Measurements from ENCODE around the gene RGS3. TPM values are rescaled to one million over a fixed set of nuclear protein-coding genes. Genes with fewer than 3 reads are reported as not detected.

RGS3 gene
- total and polyA plus RNA-seq, 2 experiments from 2014 or later, result 44.5 to 48.6 TPM

DNA sequence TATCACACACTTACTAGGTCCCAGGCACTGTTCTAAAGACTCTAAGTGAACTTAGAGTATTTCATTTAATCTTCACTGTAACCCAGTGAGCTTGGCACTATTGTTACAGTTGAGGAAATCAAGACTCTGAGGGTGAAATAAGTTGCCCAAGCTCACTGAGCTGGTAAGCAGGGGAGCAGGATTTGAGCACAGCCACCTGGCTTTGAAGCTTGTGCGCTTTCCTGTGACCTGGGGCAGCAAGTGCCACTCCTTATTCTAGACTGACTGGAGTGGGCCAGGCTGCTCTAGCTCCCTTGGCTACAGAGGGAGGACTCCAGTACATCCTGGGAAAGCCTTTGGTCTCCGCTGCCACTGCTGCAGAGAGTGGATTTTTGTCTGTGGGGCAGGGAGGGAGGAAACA lies 50.0 kb downstream of the RGS3 start:
- no peak for DNase-seq
- WGBS, 2 experiments (ENCODE audit: low coverage in 1 of 2, low lambda C conversion rate in 2 of 2, missing lambda C conversion rate in 2 of 2), result 94 to 98% methylated on average over 2 of the region's 2 CpGs
- Histone ChIP-seq H3K9me3 (ENCODE audit: low read depth) (no peaks in the 10 kb centered on the region), H3K4me3 (no peak overlapping the region), H3K9me2 (ENCODE audit: insufficient read depth) (no peaks in the 10 kb centered on the region), H3K79me2 (ENCODE audit: insufficient read depth) (no peaks in the 10 kb centered on the region), H3K4me1 (ENCODE audit: insufficient read depth) (peaks cover 7% of the 10 kb centered on the region; the same call in 1 of the 2 replicates), H3K27ac (no peak overlapping the region), H2AFZ (no peak overlapping the region), H3K36me3 (ENCODE audit: low read depth) (no peaks in the 10 kb centered on the region), H3K4me2 (ENCODE audit: unreplicated experiment) (no peak overlapping the region), H3K9ac (no peak overlapping the region), H3F3A (ENCODE audit: insufficient read depth) (no peaks in the 10 kb centered on the region), H3K27me3 (replicated peaks; ENCODE audit: insufficient read depth) (no peaks in the 10 kb centered on the region), H4K20me1 (ENCODE audit: insufficient read depth) (no peaks in the 10 kb centered on the region)
- in situ Hi-C loops (cut with MboI), result no loop called here
- TF ChIP-seq EZH2phosphoT487 (IDR thresholded peaks at IDR 0.05; ENCODE audit: insufficient read depth, low read depth), result no peak
- no peak for TF ChIP-seq EZH2 (IDR thresholded peaks at IDR 0.05; ENCODE audit: insufficient read depth, poor library complexity, severe bottlenecking)

DNA sequence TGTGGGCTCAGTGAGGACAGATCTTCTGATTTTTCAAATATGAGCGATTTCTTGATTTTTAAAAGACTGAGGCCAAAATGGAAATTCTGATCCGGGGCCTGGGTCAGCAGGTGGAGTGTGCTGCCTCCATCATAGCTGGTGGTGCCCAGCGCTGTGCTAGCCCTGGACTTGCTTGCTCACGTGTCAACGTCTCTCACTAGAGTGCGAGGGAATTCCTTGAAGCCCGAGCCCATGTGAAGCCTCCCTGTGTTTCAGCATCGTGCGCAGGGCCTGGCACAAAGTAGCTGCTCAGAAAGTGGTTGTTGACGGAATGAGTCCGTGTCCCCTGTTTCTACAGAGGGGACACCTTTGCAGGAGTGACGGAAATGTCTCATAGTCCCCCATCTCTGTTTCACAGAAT lies 50.5 kb downstream of the RGS3 start:
- Histone ChIP-seq H3K9ac (no peak overlapping the region), H3K4me2 (ENCODE audit: unreplicated experiment) (no peak overlapping the region), H3K4me3 (no peak overlapping the region), H3F3A (ENCODE audit: insufficient read depth) (no peaks in the 10 kb centered on the region), H3K79me2 (ENCODE audit: insufficient read depth) (no peaks in the 10 kb centered on the region), H2AFZ (no peak overlapping the region), H3K27me3 (replicated peaks; ENCODE audit: insufficient read depth) (no peaks in the 10 kb centered on the region), H3K36me3 (ENCODE audit: low read depth) (no peaks in the 10 kb centered on the region), H3K27ac (no peak overlapping the region), H3K4me1 (ENCODE audit: insufficient read depth) (peaks cover 7% of the 10 kb centered on the region; the same call in 1 of the 2 replicates), H3K9me3 (ENCODE audit: low read depth) (no peaks in the 10 kb centered on the region), H4K20me1 (ENCODE audit: insufficient read depth) (no peaks in the 10 kb centered on the region), H3K9me2 (ENCODE audit: insufficient read depth) (no peaks in the 10 kb centered on the region)
- 96 to 98% methylated on average over 12 of the region's 12 CpGs for WGBS, 2 experiments (ENCODE audit: low coverage in 1 of 2, low lambda C conversion rate in 2 of 2, missing lambda C conversion rate in 2 of 2)
- no peak for TF ChIP-seq EZH2phosphoT487 (IDR thresholded peaks at IDR 0.05; ENCODE audit: insufficient read depth, low read depth)
- no peak for TF ChIP-seq EZH2 (IDR thresholded peaks at IDR 0.05; ENCODE audit: insufficient read depth, poor library complexity, severe bottlenecking)
- in situ Hi-C loops (cut with MboI), result no loop called here
- no peak for DNase-seq

DNA sequence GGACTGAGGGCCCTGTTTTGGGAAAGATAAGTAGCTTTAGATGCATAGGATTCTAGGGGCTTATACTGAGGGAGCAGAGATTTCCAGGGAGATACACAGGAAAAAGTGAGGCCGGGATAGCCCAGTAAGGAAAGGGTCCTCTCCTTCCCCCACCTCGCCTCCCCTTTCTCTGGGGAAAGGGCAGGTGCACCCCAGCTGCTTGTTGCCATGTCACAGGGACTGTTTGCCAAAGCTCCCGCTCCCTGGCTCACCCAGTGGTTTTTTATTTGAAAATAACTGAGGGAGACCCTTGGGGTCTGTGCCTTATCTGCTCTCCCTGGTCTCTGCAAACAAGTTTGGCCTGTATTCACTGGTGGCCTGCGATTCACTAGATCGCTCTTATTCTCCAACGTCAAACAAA lies 51.2 kb downstream of the RGS3 start:
- WGBS, 2 experiments (ENCODE audit: low coverage in 1 of 2, low lambda C conversion rate in 2 of 2, missing lambda C conversion rate in 2 of 2), result 83 to 95% methylated on average over 6 of the region's 6 CpGs
- DNase-seq, result no peak
- no peaks in the 10 kb centered on the region for H3K27me3 ChIP-seq (replicated peaks; ENCODE audit: insufficient read depth)
- H3K4me3 ChIP-seq, result no peak overlapping the region
- no peaks in the 10 kb centered on the region for H4K20me1 ChIP-seq (ENCODE audit: insufficient read depth)
- H2AFZ ChIP-seq, result no peak overlapping the region
- H3K4me1 ChIP-seq (ENCODE audit: insufficient read depth), result peaks cover 11% of the 10 kb centered on the region
- H3K36me3 ChIP-seq (ENCODE audit: low read depth), result no peaks in the 10 kb centered on the region
- no peak overlapping the region for H3K9ac ChIP-seq
- in situ Hi-C loops (cut with MboI), result no loop called here
- H3K9me3 ChIP-seq (ENCODE audit: low read depth), result no peaks in the 10 kb centered on the region
- TF ChIP-seq EZH2phosphoT487 (IDR thresholded peaks at IDR 0.05; ENCODE audit: insufficient read depth, low read depth) (no peak), EZH2 (IDR thresholded peaks at IDR 0.05; ENCODE audit: insufficient read depth, poor library complexity, severe bottlenecking) (no peak)
- H3F3A ChIP-seq (ENCODE audit: insufficient read depth), result no peaks in the 10 kb centered on the region
- H3K4me2 ChIP-seq (ENCODE audit: unreplicated experiment), result no peak overlapping the region
- H3K27ac ChIP-seq, result no peak overlapping the region
- no peaks in the 10 kb centered on the region for H3K9me2 ChIP-seq (ENCODE audit: insufficient read depth)
- H3K79me2 ChIP-seq (ENCODE audit: insufficient read depth), result no peaks in the 10 kb centered on the region

DNA sequence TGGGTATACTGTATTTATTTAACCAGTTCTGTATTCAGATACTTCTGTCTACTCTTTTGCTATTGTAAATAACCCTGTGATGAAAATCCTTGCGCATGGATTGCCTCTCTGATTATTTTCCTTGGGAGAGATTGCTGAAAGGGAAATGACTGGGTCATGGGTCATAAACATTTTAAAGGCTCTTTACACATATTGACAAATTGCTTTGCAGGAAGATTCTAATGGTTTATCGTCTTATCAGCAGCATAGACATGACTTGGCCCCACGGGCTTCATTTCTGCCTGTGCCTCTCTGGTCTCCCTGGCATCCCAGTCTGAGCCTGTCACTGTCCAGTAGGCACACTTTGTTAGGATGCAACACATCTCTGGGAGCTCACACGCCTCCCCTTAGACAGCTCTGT lies 52.3 kb downstream of the RGS3 start:
- DNase-seq, result no peak
- H3K27ac ChIP-seq, result no peak overlapping the region

More for the DNA sequence above, 52.3 kb downstream of the RGS3 start:
- Histone ChIP-seq H3K9ac (no peak overlapping the region), H2AFZ (no peak overlapping the region), H3K9me3 (ENCODE audit: low read depth) (no peaks in the 10 kb centered on the region), H4K20me1 (ENCODE audit: insufficient read depth) (no peaks in the 10 kb centered on the region), H3K27me3 (replicated peaks; ENCODE audit: insufficient read depth) (no peaks in the 10 kb centered on the region), H3K79me2 (ENCODE audit: insufficient read depth) (no peaks in the 10 kb centered on the region), H3K4me3 (no peak overlapping the region), H3F3A (ENCODE audit: insufficient read depth) (no peaks in the 10 kb centered on the region), H3K4me1 (ENCODE audit: insufficient read depth) (peaks cover 14% of the 10 kb centered on the region), H3K36me3 (ENCODE audit: low read depth) (no peaks in the 10 kb centered on the region), H3K4me2 (ENCODE audit: unreplicated experiment) (no peak overlapping the region), H3K9me2 (ENCODE audit: insufficient read depth) (no peaks in the 10 kb centered on the region)
- WGBS, 2 experiments (ENCODE audit: low coverage in 1 of 2, low lambda C conversion rate in 2 of 2, missing lambda C conversion rate in 2 of 2), result 93 to 97% methylated on average over 4 of the region's 4 CpGs
- TF ChIP-seq EZH2phosphoT487 (IDR thresholded peaks at IDR 0.05; ENCODE audit: insufficient read depth, low read depth), result no peak
- TF ChIP-seq EZH2 (IDR thresholded peaks at IDR 0.05; ENCODE audit: insufficient read depth, poor library complexity, severe bottlenecking), result no peak
- in situ Hi-C loops (cut with MboI), result no loop called here

Measured in GM23248 (cell line).